ENCODE results near the gene IDI2. TPM values are rescaled to one million over a fixed set of nuclear protein-coding genes. Genes with fewer than 3 reads are reported as not detected.
A peak's percentile ranks its signal among the peaks of the same experiment; 100 is the strongest.

IDI2 gene
- total RNA-seq, 1 experiment from 2014 or later: not detected

- Histone ChIP-seq H3K27me3 (ENCODE audit: insufficient read depth, low read length) (no peaks in the 10 kb centered on the region), H3K79me2 (ENCODE audit: insufficient read depth, low read length) (peaks cover 80% of the 10 kb centered on the region), H4K20me1 (ENCODE audit: insufficient read depth) (no peaks in the 10 kb centered on the region; the same call in 1 of the 2 replicates), H3K4me2 (ENCODE audit: low read length) (peak overlapping the region; percentile 93), H3K36me3 (ENCODE audit: control insufficient read depth in 1 of 2, insufficient read depth in 2 of 2, low read length in 2 of 2) (no peaks in the 10 kb centered on the region; a peak in 2 of 4 replicates), H3K9me2 (ENCODE audit: insufficient read depth) (no peaks in the 10 kb centered on the region), H3K9ac (ENCODE audit: low read length) (peak overlapping the region; percentile 84), H2AFZ (ENCODE audit: low read depth, low read length, poor library complexity, severe bottlenecking) (no peak overlapping the region), H3K9me3 (ENCODE audit: control insufficient read depth in 1 of 2, insufficient read depth in 1 of 2, low read depth in 1 of 2, low read length in 2 of 2) (no peaks in the 10 kb centered on the region), H3K4me1 (ENCODE audit: control insufficient read depth in 1 of 2, insufficient read depth in 2 of 2, low read length in 2 of 2) (peaks cover 16 to 25% of the 10 kb centered on the region in 2 experiments), H3K27ac (ENCODE audit: low read depth, low read length) (peak overlapping the region; percentile 78), H3K4me3 (replicated peaks in 1 of 2; ENCODE audit: low read depth in 1 of 2, low read length in 2 of 2) (peak overlapping the region; percentile 90 to 91)
- no peak for TF ChIP-seq RAD21 (IDR thresholded peaks at IDR 0.05; ENCODE audit: low read depth)
- peak; percentile 67; the same call in 1 of the 2 replicates for TF ChIP-seq POLR2AphosphoS5 (IDR thresholded peaks at IDR 0.05; ENCODE audit: low read depth, low read length)
- DNase-seq (ENCODE audit: low read depth, low spot score): no peak
- intact Hi-C loops (cut with micrococcal nuclease): no loop called here
- no peak for ATAC-seq
- TSS peak; percentile 80 for BruUV-seq (replicated peaks)
- ChIA-PET POLR2A (interaction anchor here (0.7 to 1.3 kb wide), 3 partner anchors 17 to 47 kb away, joined by 3 to 6 read pairs (median 4); no protein-coding TSS in a partner anchor), RAD21 (ENCODE audit: low non-redundant PET in 1 of 2, low total read pairs in 2 of 2, uncharacterized antibody in 2 of 2, unreplicated experiment in 2 of 2) (no interaction called here), CTCF (interaction anchor here (0.6 kb wide), 1 partner anchor 829 kb away, joined by 3 read pairs; no protein-coding TSS in a partner anchor)
Observed at GRCh38 chr10:1049425-1049958, 23.8 kb upstream of the IDI2 start.

GRCh38 chr10:1048732-1049424 lies 23.2 kb upstream of the IDI2 start, which contains the start of gene IDI1:
TSS of gene IDI1 (minus strand) at chr10:1049119. CDS start at chr10:1049003, 116 bp downstream.
- H4K20me1 ChIP-seq (ENCODE audit: insufficient read depth): no peaks in the 10 kb centered on the region; the same call in 1 of the 2 replicates
- peak; percentile 86 for ATAC-seq
- H2AFZ ChIP-seq (ENCODE audit: low read depth, low read length, poor library complexity, severe bottlenecking): no peak within 1 kb of the TSS
- intact Hi-C loops (cut with micrococcal nuclease): no loop called here
- peak within 1 kb of the TSS; percentile 90 to 91 for H3K4me3 ChIP-seq (replicated peaks in 1 of 2; ENCODE audit: low read depth in 1 of 2, low read length in 2 of 2)
- H3K9me3 ChIP-seq (ENCODE audit: control insufficient read depth in 1 of 2, insufficient read depth in 1 of 2, low read depth in 1 of 2, low read length in 2 of 2): no peaks in the 10 kb centered on the region
- no peaks in the 10 kb centered on the region for H3K27me3 ChIP-seq (ENCODE audit: insufficient read depth, low read length)
- peak; percentile 94 for DNase-seq (ENCODE audit: low read depth, low spot score)
- peaks cover 16 to 25% of the 10 kb centered on the region in 2 experiments for H3K4me1 ChIP-seq (ENCODE audit: control insufficient read depth in 1 of 2, insufficient read depth in 2 of 2, low read length in 2 of 2)
- no TSS peak for BruUV-seq (replicated peaks)
- ChIA-PET RAD21 (ENCODE audit: low non-redundant PET in 1 of 2, low total read pairs in 2 of 2, uncharacterized antibody in 2 of 2, unreplicated experiment in 2 of 2) (no interaction called here), POLR2A (interaction anchor here (0.7 to 1.3 kb wide), 3 partner anchors 16 to 46 kb away, joined by 3 to 6 read pairs (median 4); no protein-coding TSS in a partner anchor), CTCF (interaction anchor here (0.6 kb wide), 1 partner anchor 828 kb away, joined by 3 read pairs; no protein-coding TSS in a partner anchor)
- H3K36me3 ChIP-seq (ENCODE audit: control insufficient read depth in 1 of 2, insufficient read depth in 2 of 2, low read length in 2 of 2): no peaks in the 10 kb centered on the region; a peak in 2 of 4 replicates
- peak within 1 kb of the TSS; percentile 93 for H3K4me2 ChIP-seq (ENCODE audit: low read length)
- H3K9me2 ChIP-seq (ENCODE audit: insufficient read depth): no peaks in the 10 kb centered on the region
- peak within 1 kb of the TSS; percentile 78 for H3K27ac ChIP-seq (ENCODE audit: low read depth, low read length)
- peaks cover 80% of the 10 kb centered on the region for H3K79me2 ChIP-seq (ENCODE audit: insufficient read depth, low read length)
- H3K9ac ChIP-seq (ENCODE audit: low read length): peak within 1 kb of the TSS; percentile 84
- TF ChIP-seq JUND (IDR thresholded peaks at IDR 0.05): no peak
- no peak for TF ChIP-seq ZBTB33 (IDR thresholded peaks at IDR 0.05; ENCODE audit: extremely low read depth, insufficient replicate concordance, low read length)
- TF ChIP-seq YY1 (IDR thresholded peaks at IDR 0.05; ENCODE audit: extremely low read depth, insufficient replicate concordance, low read depth, low read length): no peak
- TF ChIP-seq CTCF (IDR thresholded peaks at IDR 0.05 in 2 of 3, conservative IDR thresholded peaks at IDR 0.05 in 1 of 3; ENCODE audit: borderline replicate concordance in 1 of 3, insufficient read depth in 1 of 3, low read depth in 2 of 3, low read length in 2 of 3): no peak
- no peak for TF ChIP-seq ATF3 (IDR thresholded peaks at IDR 0.05)
- TF ChIP-seq CBX3 (IDR thresholded peaks at IDR 0.05; ENCODE audit: low read depth): no peak
- TF ChIP-seq POLR2AphosphoS5 (IDR thresholded peaks at IDR 0.05; ENCODE audit: low read depth, low read length): peak; percentile 83
- no peak for TF ChIP-seq ZNF274 (IDR thresholded peaks at IDR 0.05; ENCODE audit: low read depth, low read length)
- peak; percentile 50 for TF ChIP-seq POLR2A (IDR thresholded peaks at IDR 0.05; ENCODE audit: borderline replicate concordance, extremely low read depth, insufficient read depth, insufficient read length)
- peak; percentile 83 for TF ChIP-seq MAX (IDR thresholded peaks at IDR 0.05)
